Femur (tissue), 1 donor: ENCODE data around the gene RNF115.
"Not testable (repeated sequence)": the region's sequence is repeated elsewhere in the genome, so short reads cannot be mapped to it uniquely, and the experiment has no call there.

Experiments
- DNase-seq: peaks from one replicate; pipeline ENCODE4 v3.0.0-alpha.2; 2017

Gene RNF115

DNA sequence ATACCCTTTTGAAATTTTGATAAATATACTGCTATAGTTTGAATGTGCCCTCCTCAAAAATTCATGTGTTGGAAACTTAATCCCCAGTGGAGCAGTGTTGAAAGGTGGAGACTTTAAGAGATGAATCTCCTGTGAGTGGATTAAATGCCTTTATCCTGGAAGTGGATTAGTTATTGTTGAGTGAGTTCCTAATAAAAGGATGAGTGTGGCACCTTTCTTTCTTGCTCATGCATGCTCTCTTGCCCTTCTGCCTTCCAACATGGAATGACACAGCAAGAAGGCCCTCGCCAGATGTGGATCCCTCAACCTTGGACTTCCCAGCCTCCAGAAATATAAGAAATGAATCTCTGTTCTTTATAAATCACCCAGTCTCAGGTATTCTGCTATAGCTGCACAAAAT, 52.8 kb downstream of the RNF115 start:
- no peak for DNase-seq

DNA sequence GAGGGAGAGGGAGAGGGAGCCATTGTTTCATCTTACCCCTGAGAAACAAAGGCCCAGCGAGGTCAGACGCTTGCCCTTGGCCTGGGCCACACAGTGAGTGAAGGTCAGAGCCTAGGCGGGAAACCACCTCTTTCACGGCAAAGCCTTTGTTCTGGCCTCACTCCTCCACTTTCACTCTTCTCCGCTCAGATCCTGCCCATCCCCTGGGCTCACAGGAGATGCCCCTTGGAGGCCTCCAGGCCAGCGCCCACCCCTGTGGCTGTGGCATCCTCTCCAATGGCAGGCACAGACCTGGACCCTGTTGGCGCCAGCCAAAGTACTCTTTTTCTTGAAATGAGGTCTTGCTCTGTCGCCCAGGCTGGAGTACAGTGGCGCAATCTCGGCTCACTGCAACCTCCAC, 55.9 kb downstream of the RNF115 start:
- DNase-seq: not testable (repeated sequence)

DNA sequence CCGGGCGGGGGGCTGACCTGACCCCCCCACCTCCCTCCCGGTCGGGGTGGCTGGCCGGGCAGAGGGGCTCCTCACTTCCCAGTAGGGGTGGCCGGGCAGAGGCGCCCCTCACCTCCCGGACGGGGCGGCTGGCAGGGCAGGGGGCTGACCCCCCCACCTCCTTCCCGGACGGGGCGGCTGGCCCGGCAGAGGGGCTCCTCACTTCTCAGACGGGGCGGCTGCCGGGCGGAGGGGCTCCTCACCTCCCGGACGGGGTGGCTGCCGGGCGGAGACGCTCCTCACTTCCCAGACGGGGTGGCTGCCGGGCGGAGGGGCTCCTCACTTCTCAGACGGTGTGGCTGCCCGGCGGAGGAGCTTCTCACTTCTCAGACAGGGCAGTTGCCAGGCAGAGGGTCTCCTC, 57.0 kb downstream of the RNF115 start:
- not testable (repeated sequence) for DNase-seq

DNA sequence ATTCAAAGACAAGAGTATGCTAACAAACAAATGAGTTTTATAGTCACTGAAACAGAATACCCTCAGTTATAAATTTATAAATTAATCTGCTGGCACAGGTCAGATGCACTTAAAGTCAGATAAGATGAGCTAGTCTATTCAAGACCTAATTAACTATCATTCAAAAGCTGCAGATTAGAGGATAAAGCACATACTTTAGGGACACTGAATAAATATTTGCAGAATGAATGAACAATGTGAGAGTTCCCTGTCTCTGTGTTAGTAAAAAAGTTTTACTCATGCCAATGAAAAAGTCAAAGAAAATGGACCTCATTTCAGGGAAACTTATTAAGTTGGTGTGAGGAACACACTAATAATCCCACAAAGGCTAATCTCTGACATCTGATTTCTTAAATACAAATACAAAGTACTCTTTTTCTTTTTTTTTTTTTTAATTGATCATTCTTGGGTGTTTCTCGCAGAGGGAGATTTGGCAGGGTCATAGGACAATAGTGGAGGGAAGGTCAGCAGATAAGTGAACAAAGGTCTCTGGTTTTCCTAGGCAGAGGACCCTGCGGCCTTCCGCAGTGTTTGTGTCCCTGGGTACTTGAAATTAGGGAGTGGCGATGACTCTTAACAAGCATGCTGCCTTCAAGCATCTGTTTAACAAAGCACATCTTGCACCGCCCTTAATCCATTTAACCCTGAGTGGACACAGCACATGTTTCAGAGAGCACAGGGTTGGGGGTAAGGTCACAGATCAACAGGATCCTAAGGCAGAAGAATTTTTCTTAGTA, 58.1 kb downstream of the RNF115 start:
- DNase-seq: not testable (repeated sequence)

DNA sequence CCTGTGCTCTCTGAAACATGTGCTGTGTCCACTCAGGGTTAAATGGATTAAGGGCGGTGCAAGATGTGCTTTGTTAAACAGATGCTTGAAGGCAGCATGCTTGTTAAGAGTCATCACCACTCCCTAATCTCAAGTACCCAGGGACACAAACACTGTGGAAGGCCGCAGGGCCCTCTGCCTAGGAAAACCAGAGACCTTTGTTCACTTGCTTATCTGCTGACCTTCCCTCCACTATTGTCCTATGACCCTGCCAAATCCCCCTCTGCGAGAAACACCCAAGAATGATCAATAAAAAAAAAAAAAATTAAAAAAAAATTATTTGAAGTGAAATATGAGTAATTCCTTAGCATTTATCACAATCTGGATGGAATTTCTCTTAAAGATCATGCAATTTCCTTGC, 58.8 kb downstream of the RNF115 start:
- not testable (repeated sequence) for DNase-seq

DNA sequence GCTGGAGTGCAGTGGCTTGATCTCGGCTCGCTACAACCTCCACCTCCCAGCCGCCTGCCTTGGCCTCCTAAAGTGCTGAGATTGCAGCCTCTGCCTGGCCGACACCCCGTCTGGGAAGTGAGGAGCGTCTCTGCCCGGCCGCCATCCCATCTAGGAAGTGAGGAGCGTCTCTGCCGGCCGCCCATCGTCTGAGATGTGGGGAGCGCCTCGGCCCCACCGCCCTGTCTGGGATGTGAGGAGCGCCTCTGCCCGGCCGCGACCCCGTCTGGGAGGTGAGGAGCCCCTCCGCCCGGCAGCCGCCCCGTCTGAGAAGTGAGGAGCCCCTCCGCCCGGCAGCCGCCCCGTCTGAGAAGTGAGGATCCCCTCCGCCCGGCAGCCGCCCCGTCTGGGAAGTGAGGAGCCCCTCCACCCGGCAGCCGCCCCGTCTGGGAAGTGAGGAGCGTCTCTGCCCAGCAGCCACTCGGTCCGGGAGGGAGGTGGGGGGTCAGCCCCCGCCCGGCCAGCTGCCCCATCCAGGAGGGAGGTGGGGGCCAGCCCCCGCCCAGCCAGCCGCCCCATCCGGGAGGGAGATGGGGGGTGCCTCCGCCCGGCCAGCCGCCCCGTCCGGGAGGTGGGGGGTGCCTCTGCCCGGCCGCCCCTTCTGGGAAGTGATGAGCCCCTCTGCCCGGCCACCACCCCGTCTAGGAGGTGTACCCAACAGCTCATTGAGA, 59.5 kb downstream of the RNF115 start:
- DNase-seq: not testable (repeated sequence)

DNA sequence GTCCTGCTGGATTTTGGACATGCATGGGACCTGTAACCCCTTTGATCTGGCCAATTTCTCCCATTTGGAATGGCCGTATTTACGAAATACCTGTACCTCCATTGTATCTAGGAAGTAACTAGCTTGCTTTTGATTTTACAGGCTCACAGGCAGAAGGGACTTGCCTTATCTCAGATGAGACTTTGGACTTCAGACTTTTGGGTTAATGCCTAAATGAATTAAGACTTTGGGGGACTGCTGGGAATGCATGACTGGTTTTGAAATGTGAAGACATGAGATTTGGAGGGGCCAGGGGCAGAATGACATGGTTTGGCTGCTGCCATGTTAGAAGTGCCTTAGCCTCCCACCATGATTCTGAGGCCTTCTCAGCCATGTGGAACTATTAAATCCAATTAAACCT, 61.9 kb downstream of the RNF115 start:
- not testable (repeated sequence) for DNase-seq

DNA sequence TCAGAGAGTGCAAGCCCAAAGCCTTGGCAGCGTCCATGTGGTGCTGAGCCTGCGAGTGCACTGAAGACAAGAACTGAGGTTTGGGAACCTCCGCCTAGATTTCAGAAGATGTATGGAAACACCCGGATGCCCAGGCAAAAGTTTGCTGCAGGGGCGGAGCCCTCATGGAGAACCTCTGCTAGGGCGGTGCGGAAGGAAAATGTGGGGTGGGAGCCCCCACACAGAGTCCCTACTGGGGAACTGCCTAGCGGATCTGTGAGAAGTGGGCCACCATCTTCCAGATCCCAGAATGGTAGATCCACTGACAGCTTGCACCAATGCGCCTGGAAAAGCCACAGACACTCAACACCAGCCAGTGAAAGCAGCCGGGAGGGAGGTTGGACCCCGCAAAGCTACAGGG, 62.4 kb downstream of the RNF115 start:
- DNase-seq: not testable (repeated sequence)

DNA sequence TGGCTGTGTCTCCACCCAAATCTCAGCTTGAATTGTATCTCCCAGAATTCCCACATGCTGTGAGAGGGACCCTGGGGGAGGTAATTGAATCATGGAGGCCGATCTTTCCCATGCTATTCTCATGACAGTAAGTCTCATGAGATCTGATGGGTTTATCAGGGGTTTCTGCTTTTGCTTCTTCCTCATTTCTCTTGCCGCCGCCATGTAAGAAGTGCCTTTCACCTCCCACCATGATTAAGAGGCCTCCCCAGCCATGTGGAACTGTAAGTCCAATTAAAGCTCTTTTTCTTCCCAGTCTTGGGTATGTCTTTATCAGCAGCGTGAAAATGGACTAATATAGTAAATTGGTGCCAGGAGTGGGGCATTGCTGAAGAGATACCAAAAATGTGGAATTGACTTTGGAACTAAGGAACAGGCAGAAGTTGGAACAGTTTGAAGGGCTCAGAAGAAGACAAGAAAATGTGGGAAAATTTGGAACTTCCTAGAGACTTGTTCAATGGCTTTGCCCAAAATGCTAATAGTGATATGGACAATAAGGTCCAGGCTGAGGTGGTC, 63.4 kb downstream of the RNF115 start:
- DNase-seq: not testable (repeated sequence)

DNA sequence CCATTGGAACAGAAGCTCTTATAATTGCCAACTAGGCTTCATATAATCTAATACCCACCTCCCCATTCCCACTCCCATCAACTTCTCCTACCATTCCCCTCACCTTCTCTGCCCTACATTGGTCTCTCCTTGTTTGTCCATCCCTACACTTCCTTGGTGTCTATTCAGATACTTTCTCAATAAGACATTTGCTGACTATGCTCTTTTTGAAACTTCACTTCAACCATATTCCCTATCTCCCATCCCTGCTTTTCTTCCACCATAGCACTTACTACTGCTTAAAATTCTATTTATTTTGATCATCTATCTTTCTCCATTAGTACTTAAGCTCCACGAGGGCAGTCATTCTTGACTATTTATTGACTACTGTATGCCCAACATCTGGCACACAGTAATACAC, 64.2 kb downstream of the RNF115 start:
- no peak for DNase-seq

DNA sequence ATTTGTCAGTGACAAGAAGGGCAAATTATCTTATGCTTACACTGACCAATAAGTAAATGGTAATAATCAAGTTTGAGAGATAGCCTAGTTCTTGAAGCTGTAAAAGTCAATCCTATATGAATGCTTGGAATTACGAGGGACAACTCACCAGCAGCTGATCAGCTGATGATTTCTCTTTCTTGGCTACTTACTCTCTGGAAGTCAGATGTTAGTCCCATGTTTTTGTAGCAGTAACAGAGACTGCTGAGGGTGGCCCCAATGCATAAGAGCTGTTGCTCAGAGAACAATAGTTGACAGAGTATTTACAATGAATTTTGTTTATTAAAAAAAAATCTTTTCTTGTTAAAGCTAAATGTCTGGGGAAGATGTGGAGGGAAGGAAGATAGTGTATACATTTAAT, 65.3 kb downstream of the RNF115 start:
- no peak for DNase-seq

DNA sequence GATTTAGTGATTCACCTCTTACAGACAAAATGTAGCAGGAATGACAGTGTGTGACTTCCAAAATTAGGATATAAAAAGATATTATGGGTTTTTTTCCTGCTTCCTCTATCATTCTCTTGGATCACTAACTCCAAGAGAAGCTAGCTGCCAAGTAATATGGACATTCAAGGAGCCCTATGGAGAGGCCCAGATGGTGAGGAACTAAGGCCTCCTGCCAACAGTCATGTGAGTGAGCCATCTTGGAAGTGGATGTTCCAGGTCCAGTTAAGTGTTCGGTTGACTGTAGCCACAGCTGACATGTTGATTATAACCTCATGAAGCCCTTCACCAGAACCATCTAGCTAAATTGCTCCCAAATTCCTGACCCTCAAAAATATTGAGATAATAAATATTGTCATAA, 65.8 kb downstream of the RNF115 start:
- DNase-seq: no peak

DNA sequence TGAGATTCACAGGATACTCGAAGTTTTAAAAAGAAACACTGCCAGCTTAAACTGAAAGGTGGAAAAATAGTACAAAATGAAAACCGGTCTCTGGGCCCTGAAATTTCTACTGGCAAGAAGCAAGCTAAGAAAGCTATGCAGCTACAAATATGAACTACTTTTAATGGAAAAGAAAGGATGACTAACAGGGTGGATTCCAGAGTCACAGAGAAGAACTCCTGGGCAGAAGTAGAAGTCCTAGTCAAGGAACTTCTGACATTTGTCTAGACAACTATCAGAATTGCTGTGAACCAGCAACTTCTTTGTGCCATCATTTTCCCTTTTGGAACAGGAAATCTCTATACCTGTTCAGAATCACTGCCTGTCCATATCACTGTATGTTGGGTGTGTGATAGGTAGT, 66.5 kb downstream of the RNF115 start:
- DNase-seq: no peak

DNA sequence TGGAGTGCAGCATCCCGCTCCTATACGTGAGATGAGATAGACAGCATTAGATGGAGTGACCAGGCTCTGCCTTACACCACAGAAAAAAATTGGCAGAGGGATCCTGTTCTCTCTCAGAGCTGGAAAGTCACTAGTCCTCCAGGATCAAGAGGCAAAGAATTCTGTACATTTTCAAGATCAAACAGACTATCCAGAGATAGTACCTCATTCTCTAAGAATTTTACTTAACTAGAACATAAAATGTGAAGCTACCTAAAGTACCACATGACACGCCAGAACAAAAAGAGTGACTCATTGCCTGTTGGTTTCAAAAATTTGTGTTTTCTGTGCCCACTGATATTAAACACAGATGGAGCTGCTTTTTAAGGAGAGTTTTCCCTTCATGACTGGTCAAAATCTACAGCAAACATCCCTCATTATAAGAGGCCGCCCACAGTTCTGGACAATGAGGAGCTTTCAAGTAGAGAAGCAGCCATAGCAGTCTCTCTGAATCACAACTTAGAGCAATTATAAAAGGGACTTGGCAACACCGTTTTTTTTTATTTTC, 72.3 kb downstream of the RNF115 start:
- DNase-seq: peak; percentile 24

DNA sequence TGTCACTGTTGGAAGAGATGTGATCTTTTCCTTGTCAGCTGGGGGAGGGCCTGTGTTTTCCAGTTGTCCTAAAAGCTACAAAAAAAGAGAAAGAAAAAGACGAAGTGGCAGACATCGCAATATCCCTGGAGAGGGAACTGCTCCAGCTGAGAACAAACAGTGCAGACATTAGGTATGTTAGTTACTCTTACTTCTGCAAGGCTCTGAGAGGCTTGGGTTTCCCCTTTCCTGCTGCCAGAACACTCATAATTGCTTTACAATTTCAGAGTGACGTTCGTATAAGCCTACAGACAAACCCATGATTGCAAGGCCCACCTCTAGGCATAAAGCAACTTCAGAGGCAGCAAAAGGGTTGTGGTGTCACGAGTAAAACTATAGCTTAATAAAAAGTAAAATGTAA, 73.5 kb downstream of the RNF115 start:
- no peak for DNase-seq

DNA sequence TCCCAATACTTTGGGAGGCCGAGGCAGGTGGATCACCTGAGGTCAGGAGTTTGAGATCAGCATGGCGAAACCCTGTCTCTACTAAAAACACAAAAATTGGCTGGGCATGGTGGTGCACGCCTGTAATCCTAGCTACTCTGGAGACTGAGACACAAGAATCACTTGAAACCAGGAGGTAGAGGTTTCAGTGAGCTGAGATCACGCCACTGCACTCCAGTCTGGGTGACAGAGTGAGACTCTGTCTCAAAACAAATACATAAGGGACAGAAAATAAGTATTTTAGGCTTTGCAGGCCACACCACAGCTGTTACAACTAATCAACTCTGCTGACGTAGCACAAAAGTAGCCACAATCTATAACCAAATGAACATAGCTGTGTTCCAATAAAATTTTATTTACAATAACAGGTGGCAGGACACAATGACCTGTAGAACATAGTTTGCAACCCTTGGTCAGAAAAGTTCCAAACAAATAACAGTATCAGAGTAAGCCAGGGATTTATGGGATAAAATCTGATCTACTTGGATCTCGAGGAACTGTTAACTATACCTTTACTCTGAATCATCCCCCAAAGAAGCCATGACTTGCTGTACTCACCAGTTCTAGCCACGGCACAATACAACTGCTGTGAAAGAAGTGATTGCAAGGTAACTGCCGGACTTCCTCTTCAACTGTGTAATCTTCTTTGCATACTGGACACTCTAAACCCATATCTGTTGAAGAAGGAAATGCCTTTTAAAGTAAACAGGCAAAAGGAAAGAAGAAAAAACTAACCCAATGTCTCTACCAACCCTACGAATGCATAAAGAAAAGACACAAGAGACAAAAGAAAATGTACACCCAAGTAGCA, 76.3 kb downstream of the RNF115 start:
- DNase-seq: no peak

DNA sequence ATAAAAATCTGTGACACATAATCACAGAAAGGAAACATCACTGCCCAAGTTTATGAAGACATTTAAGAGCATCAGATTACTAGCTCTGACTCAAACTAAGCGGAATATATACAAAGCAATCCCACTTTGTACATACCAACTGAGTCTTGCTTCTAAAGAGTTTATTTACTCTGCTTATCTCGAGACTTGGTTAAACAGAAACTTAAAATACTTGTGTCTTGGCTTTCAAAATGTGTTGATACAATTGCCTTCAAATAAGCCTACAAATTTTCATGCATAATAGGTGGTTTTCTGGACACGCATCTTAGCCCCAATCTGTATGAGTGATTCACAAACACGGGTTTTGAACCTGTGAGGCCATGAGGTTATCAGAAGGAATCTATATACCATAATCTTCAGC, 83.6 kb downstream of the RNF115 start:
- no peak for DNase-seq

DNA sequence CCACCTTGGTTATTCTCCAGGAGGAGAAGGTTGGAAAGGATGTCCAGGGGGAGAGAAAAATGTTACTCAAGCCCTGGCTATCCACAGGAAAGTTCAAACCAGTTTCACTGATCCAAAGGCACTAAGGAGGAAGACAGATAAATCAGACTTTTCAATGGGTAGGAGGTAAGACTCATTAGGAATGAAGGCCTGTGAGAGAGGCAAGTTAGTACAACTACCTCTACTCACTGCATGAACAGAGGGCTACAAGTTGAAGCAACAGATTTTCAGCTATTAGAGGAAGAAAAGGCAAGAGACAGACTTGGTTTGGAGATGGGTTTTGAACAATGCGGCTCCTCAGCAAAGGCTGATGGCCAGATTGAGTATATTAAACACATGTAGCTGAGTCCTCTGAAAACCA, 87.7 kb downstream of the RNF115 start:
- DNase-seq: no peak

DNA sequence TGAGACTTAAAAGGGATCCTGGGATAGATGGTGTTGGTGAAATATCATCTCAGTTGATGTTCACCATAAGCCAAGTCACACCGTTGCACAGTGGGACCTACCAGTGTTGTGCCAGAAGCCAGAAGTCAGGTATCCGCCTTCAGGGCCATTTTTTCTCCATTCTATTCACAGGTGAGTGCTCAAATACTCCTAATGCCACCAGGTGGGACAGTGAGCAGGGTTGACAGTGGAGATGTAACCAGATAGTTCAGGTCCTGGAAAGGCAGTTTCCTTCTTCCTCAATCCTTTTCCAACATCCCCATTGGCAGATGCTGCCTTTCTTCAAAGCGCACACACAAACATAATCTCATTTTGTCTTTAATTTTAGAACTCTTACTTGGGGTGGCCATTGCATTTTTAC, 93.0 kb downstream of the RNF115 start:
- no peak for DNase-seq

DNA sequence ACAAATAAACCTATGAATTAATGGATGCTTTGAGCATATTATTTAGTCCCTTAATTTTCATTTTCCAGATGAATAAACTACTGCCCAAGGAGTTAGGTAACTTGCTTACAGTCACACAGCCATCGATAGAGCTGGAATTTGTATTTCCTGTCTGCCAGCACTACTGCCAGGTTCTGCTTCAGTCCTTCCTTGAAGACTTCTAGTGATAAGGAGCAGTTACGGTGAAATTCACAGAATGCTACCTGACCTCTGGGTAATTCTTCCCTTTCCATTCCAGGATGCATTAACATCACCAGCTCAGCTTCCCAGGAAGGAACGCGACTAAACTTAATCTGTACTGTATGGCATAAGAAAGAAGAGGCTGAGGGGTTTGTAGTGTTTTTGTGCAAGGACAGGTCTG, 93.4 kb downstream of the RNF115 start:
- no peak for DNase-seq

DNA sequence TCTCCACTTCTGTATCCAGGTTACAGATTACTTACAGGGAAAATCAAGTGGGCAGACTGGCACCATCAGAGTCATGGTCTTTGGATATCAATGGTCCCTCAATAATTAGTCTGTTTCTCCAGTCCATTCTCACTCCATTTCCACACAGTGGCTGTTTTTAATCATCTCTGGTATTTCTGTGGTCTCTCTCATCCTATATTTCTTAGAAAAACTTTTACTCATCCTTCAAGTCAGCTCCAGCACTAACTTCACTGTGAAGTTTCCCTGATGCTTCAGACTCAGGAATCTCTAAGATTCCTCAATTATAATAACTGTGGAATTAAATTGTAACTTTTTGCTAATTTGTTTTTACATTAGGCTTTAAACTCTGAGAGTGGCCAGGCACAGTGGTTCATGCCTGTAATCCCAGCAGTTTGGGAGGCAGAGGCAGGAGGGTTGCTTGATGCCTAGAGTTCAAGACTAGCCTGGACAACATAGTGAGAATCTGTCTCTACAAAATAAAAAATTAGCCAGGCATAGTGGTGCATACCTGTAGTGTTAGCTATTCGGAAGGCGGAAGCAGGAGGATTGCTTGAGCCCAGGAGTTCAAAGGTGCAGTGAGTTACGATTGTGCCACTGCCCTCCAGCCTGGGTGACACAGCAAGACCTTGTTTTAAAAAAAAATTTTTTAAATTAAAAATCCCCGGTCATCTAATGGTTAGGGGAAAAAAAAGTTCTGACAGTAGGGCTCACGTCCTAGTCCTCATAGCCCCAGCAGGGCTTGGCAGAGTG, 94.0 kb downstream of the RNF115 start:
- no peak for DNase-seq

DNA sequence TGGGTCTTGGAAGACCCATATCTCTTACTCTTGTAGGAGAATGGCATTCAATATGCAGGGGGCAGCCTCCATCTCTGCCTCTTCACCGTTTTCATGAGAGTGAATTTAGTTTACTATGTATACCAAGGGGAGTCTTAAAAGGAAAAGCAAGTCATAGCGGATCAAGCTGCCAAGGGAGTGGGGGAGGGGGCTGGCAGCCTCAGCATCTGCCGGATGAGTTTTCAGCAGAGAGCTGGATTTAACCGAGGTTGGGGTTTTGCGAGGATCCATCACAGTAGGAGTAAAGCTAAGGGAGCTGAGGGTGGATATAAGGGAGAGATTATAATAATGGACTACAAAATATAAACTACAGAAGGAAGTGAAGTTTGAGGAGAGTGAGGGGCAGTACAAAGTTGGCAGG, 94.7 kb downstream of the RNF115 start:
- no peak for DNase-seq
